ENCODE data around the gene TMEM269. TPM values are rescaled to one million over a fixed set of nuclear protein-coding genes. Genes with fewer than 3 reads are reported as not detected.
A peak's percentile ranks its signal among the peaks of the same experiment; 100 is the strongest.

The TMEM269 gene
- total RNA-seq, 1 donor from 2014 or later = 0.52 TPM

DNA sequence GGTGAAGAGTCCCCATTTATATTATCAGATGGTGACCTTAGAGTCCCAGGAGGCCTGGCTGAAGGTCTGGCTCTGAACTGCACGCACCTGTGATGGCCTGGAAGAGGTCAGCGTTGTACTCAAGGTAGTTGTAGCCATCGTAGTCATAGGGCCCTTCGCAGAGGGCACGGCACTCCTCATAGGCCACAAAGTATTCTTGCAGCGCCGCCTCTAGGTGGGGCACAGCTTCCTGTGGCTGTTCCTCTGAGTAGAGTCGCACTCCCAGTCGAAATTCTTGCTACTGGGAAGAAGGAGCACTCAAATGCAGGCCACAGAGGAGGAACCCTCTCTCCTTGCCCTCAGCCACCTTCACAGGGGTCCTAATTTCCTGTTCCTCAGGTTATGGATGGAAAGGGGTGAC is 25.7 kb upstream of the TMEM269 start:
- Histone ChIP-seq H3K9ac (ENCODE audit: low read depth in 1 of 3, low read length in 3 of 3) (no peak overlapping the region), H3K27ac (ENCODE audit: low read depth, low read length) (no peak overlapping the region), H3K36me3 (ENCODE audit: control insufficient read depth in 3 of 3, insufficient read depth in 3 of 3, low read length in 3 of 3) (peaks cover 32 to 54% (median 52%) of the 10 kb centered on the region in 3 donors), H3K27me3 (ENCODE audit: control insufficient read depth in 3 of 3, insufficient read depth in 3 of 3, low read length in 3 of 3) (no peaks in the 10 kb centered on the region), H3K9me3 (ENCODE audit: control insufficient read depth in 3 of 3, low read length in 3 of 3) (no peaks in the 10 kb centered on the region), H3K4me1 (ENCODE audit: control insufficient read depth in 3 of 3, insufficient read depth in 3 of 3, low read length in 3 of 3) (peaks cover 0 to under 1% (median 0%) of the 10 kb centered on the region in 3 donors), H3K4me3 (ENCODE audit: low read length in 3 of 3) (no peak overlapping the region)

DNA sequence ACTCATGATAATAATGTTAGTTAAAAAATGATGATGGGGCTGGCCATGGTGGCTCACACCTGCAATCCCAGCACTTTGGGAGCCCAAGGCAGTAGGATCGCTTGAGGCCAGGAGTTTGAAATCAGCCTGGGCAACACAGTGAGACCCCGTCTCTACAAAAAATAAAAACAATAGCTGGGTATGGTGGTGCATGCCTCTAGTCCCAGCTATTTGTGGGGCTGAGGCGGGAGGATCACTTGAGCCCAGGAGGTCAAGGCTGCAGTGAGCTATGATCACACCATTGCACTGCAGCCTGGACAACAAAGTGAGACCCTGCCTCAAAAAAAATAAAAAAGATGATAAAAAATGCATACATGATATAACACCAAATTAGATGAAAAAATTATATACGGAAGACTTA is 23.2 kb upstream of the TMEM269 start:
- H3K9me3 ChIP-seq (ENCODE audit: control insufficient read depth in 3 of 3, low read length in 3 of 3) = no peaks in the 10 kb centered on the region
- H3K27me3 ChIP-seq (ENCODE audit: control insufficient read depth in 3 of 3, insufficient read depth in 3 of 3, low read length in 3 of 3) = no peaks in the 10 kb centered on the region
- H3K36me3 ChIP-seq (ENCODE audit: control insufficient read depth in 3 of 3, insufficient read depth in 3 of 3, low read length in 3 of 3) = peaks cover 13 to 30% (median 27%) of the 10 kb centered on the region in 3 donors
- peaks cover 16 to 19% (median 18%) of the 10 kb centered on the region in 3 donors for H3K4me1 ChIP-seq (ENCODE audit: control insufficient read depth in 3 of 3, insufficient read depth in 3 of 3, low read length in 3 of 3)
- H3K4me3 ChIP-seq (ENCODE audit: low read length in 3 of 3) = no peak overlapping the region
- no peak overlapping the region for H3K9ac ChIP-seq (ENCODE audit: low read depth in 1 of 3, low read length in 3 of 3)
- no peak overlapping the region for H3K27ac ChIP-seq (ENCODE audit: low read depth, low read length)

DNA sequence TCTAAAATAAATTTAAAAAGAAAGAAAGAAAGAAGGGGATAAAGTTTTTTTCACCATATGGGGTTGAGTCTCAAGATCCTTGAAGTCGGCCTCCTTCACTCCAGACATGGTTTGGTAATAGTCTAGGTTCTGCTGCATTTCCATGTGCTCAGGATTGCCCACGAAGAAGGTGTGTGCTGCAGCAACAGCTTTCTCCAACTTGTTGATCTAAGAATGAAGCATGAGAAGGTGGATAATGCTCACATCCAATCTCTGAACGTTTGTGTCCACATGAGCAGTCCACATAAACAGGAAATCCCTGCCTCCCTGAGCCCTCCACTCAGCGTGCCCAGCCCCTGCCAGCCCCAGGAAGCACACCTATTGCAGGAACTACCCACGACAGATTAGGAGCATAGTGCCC is 22.5 kb upstream of the TMEM269 start:
- Histone ChIP-seq H3K9me3 (ENCODE audit: control insufficient read depth in 3 of 3, low read length in 3 of 3) (no peaks in the 10 kb centered on the region), H3K4me3 (ENCODE audit: low read length in 3 of 3) (no peak overlapping the region), H3K9ac (ENCODE audit: low read depth in 1 of 3, low read length in 3 of 3) (no peak overlapping the region), H3K36me3 (ENCODE audit: control insufficient read depth in 3 of 3, insufficient read depth in 3 of 3, low read length in 3 of 3) (peaks cover 13 to 24% (median 20%) of the 10 kb centered on the region in 3 donors), H3K27me3 (ENCODE audit: control insufficient read depth in 3 of 3, insufficient read depth in 3 of 3, low read length in 3 of 3) (no peaks in the 10 kb centered on the region), H3K4me1 (ENCODE audit: control insufficient read depth in 3 of 3, insufficient read depth in 3 of 3, low read length in 3 of 3) (peaks cover 16 to 21% (median 18%) of the 10 kb centered on the region in 3 donors), H3K27ac (ENCODE audit: low read depth, low read length) (no peak overlapping the region)

DNA sequence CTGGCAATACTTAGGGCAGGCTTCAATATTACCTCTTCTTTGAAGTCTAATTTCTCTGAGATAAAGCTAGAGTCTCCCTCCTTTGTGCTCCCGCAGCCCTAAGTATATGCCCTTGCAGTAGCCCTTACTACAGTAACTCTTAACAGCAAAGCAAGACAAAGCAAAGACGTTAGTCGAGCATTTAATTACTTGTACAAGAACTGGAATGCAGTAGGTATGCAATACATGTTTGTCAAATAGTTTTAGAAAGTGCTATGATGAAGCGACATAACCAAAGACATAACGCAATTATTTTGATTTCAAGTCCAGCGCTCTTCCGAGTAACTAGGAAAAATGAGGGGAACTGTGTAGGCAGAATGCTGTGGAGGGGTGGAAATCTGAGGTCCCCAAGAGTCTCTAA is 19.5 kb upstream of the TMEM269 start:
- Histone ChIP-seq H3K27me3 (ENCODE audit: control insufficient read depth in 3 of 3, insufficient read depth in 3 of 3, low read length in 3 of 3) (no peaks in the 10 kb centered on the region), H3K4me1 (ENCODE audit: control insufficient read depth in 3 of 3, insufficient read depth in 3 of 3, low read length in 3 of 3) (peaks cover 24 to 29% (median 26%) of the 10 kb centered on the region in 3 donors), H3K9ac (ENCODE audit: low read depth in 1 of 3, low read length in 3 of 3) (peak overlapping the region; percentile 86 to 98 (median 92)), H3K36me3 (ENCODE audit: control insufficient read depth in 3 of 3, insufficient read depth in 3 of 3, low read length in 3 of 3) (peaks cover 0 to 3% (median 2%) of the 10 kb centered on the region in 3 donors), H3K9me3 (ENCODE audit: control insufficient read depth in 3 of 3, low read length in 3 of 3) (no peaks in the 10 kb centered on the region), H3K4me3 (ENCODE audit: low read length in 3 of 3) (peak overlapping the region; percentile 94 to 98 (median 98)), H3K27ac (ENCODE audit: low read depth, low read length) (peak overlapping the region; percentile 81)

DNA sequence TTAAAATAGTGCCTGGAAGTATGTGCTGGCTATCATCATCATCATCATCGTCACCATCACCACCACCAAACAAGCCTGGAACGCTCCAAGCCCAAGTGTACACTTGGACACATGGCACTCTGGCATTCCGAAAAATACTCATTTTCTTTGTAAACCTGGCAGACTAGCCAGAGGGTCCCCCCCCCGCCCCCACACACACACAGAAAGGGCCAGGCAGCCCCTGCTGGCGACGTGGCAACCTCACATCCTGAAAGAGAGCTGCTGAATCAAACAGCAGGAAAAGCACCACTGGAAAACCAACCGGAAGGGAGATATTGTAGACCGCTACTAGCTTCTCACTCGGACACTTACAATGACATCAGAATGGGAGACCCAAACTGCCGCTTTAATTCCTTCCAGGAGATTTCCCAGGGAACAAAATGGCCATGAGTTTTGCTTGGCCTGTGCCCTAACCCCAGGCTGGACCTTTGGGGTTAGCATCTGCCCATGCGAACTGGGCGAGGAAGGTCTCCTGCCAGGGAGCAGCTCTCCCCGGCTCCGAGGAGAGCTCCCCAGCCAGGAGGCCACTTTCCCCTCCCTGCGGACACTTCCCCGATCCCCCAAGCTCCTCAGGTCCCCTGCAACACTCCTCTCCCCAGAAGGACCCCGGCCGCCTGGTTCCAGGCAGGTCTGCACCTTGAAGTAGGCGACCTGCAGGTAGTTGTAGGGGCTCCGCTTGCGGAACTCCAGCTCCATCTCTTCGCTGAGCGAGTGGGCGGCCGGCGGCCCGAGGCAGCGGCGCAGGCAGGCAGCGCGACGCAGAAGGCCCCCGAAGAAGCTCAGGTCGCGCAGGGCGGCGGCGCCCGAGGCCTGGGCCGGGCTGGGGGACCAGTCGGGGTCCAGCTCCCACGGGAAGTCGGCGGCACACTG is 18.7 kb upstream of the TMEM269 start:
- peaks cover 0 to 2% (median 2%) of the 10 kb centered on the region in 3 donors for H3K36me3 ChIP-seq (ENCODE audit: control insufficient read depth in 3 of 3, insufficient read depth in 3 of 3, low read length in 3 of 3)
- peak overlapping the region; percentile 81 for H3K27ac ChIP-seq (ENCODE audit: low read depth, low read length)
- peaks cover 24 to 29% (median 26%) of the 10 kb centered on the region in 3 donors for H3K4me1 ChIP-seq (ENCODE audit: control insufficient read depth in 3 of 3, insufficient read depth in 3 of 3, low read length in 3 of 3)
- no peaks in the 10 kb centered on the region for H3K9me3 ChIP-seq (ENCODE audit: control insufficient read depth in 3 of 3, low read length in 3 of 3)
- no peaks in the 10 kb centered on the region for H3K27me3 ChIP-seq (ENCODE audit: control insufficient read depth in 3 of 3, insufficient read depth in 3 of 3, low read length in 3 of 3)
- peak overlapping the region; percentile 94 to 98 (median 98) for H3K4me3 ChIP-seq (ENCODE audit: low read length in 3 of 3)
- peak overlapping the region; percentile 86 to 98 (median 92) for H3K9ac ChIP-seq (ENCODE audit: low read depth in 1 of 3, low read length in 3 of 3)

DNA sequence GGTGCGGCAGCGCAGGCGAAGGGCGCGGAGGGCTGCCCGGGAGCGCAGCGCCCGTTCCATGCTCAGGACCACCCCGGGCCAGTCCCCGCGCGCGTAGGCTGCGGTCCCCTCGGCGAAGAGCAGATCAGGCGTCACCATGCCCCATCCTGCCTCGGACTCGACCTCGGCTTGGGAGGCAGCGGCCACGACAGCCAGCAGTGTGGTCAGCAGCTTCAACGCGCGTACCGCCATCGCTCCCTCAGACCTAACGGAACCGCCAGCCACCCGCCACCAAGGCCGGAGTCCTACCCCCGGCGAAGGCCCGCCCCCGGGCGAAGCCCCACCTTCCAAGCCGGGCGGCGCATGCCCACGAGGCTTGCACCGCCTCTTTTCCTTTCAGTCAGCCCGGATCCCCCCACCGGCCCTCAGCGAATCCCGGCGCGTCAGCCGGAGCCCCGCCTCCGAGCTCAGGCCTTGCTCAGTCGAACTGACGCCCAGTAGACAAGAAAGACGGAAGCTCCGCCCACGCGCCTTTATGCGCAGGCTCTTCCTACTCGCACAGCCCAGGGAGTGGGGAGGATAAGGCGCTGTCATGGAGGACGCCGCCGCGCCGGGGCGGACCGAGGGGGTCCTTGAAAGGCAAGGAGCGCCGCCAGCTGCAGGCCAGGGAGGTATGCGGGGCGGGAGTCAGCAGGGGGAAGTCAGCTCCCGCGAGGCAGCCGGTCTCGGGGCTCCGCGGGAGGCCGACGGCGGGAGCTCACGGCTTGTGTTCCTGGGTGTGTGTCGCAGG is 17.9 kb upstream of the TMEM269 start, which contains the start of the genes C1orf50 and P3H1:
Gene C1orf50, plus strand, starts transcription at position 509 of the 769 bp plus-strand sequence. Its CDS starts 63 bp downstream, at position 572.
Gene P3H1, minus strand, starts transcription at position 288 of the 769 bp plus-strand sequence. Its CDS starts 57 bp downstream, at position 231.
- Histone ChIP-seq H3K9me3 (ENCODE audit: control insufficient read depth in 3 of 3, low read length in 3 of 3) (no peaks in the 10 kb centered on the region), H3K9ac (ENCODE audit: low read depth in 1 of 3, low read length in 3 of 3) (peak within 1 kb of the TSS; percentile 86 to 99 (median 98)), H3K27me3 (ENCODE audit: control insufficient read depth in 3 of 3, insufficient read depth in 3 of 3, low read length in 3 of 3) (no peaks in the 10 kb centered on the region), H3K4me3 (ENCODE audit: low read length in 3 of 3) (peak within 1 kb of the TSS; percentile 95 to 98 (median 98)), H3K36me3 (ENCODE audit: control insufficient read depth in 3 of 3, insufficient read depth in 3 of 3, low read length in 3 of 3) (peaks cover 0 to 2% (median 0%) of the 10 kb centered on the region in 3 donors), H3K4me1 (ENCODE audit: control insufficient read depth in 3 of 3, insufficient read depth in 3 of 3, low read length in 3 of 3) (peaks cover 24 to 29% (median 26%) of the 10 kb centered on the region in 3 donors), H3K27ac (ENCODE audit: low read depth, low read length) (peak within 1 kb of the TSS; percentile 94)

DNA sequence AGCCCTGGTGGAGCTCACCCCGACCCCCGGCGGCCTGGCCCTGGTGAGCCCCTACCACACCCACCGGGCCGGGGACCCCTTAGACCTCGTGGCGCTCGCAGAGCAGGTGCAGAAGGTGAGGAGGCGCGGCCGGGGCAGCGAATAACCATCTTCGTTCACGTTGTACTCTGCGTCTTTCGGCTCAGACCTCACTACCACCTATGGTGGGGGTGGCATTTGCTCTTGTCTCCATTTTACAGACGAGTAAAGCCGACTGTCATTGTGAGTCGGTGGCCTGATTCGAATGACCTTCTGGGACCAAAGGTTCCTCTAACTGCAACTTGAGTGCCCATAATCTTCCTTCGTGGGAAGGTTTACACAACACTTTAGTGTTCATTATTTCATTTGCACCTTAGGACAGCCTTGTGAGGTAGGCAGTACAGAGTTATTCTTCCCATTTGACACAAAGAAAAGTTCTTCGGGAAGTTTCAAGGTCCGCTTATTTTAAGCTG is 17.2 kb upstream of the TMEM269 start:
- Histone ChIP-seq H3K9ac (ENCODE audit: low read depth in 1 of 3, low read length in 3 of 3) (peak overlapping the region; percentile 86 to 99 (median 98)), H3K4me3 (ENCODE audit: low read length in 3 of 3) (peak overlapping the region; percentile 94 to 98 (median 95)), H3K27me3 (ENCODE audit: control insufficient read depth in 3 of 3, insufficient read depth in 3 of 3, low read length in 3 of 3) (no peaks in the 10 kb centered on the region), H3K36me3 (ENCODE audit: control insufficient read depth in 3 of 3, insufficient read depth in 3 of 3, low read length in 3 of 3) (no peaks in the 10 kb centered on the region), H3K4me1 (ENCODE audit: control insufficient read depth in 3 of 3, insufficient read depth in 3 of 3, low read length in 3 of 3) (peaks cover 24 to 29% (median 26%) of the 10 kb centered on the region in 3 donors), H3K9me3 (ENCODE audit: control insufficient read depth in 3 of 3, low read length in 3 of 3) (no peaks in the 10 kb centered on the region), H3K27ac (ENCODE audit: low read depth, low read length) (peak overlapping the region; percentile 94)

DNA sequence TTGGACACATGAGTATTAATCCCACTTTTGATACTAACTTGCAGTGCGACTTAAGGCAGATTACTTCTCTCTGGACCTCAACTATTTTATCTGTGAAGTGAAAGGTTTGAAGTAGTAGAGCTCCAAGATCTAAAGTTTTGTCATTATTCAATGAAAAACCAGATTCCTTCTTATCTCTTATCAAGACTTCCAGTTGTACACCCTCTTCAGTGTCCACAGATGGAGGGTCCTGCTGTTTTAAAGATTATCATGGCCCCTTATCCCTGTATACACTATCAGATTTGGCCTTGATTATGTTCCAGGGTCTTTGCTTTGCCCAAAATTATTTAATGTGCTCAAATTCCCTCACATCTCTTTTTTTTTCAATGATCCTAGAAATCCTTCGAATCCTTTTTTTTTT is 16.6 kb upstream of the TMEM269 start:
- H3K9ac ChIP-seq (ENCODE audit: low read depth in 1 of 3, low read length in 3 of 3) = peak overlapping the region; percentile 86 to 99 (median 98)
- peaks cover 24 to 29% (median 26%) of the 10 kb centered on the region in 3 donors for H3K4me1 ChIP-seq (ENCODE audit: control insufficient read depth in 3 of 3, insufficient read depth in 3 of 3, low read length in 3 of 3)

DNA sequence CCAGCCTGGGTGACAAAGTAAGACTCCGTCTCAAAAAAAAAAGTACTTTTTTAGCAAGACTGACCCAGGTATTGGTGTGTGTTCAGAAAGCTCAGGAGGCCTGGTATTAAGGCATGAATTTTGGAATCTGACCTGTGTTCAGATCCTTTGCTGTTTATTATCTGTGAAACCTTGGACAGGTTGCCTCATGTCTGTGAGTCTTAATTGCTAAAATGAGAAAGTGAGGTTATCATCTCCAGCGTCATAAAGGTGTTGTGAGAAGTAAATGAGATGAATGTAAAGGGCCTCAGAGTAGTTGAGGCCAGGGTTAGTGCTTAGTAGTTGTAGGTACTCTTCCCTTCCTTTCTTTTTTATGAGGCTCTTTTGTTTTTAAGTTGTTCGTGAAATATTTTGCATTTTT is 15.0 kb upstream of the TMEM269 start:
- Histone ChIP-seq H3K36me3 (ENCODE audit: control insufficient read depth in 3 of 3, insufficient read depth in 3 of 3, low read length in 3 of 3) (peaks cover 6 to 8% (median 7%) of the 10 kb centered on the region in 3 donors), H3K9ac (ENCODE audit: low read depth in 1 of 3, low read length in 3 of 3) (no peak overlapping the region), H3K9me3 (ENCODE audit: control insufficient read depth in 3 of 3, low read length in 3 of 3) (no peaks in the 10 kb centered on the region), H3K27me3 (ENCODE audit: control insufficient read depth in 3 of 3, insufficient read depth in 3 of 3, low read length in 3 of 3) (no peaks in the 10 kb centered on the region), H3K4me1 (ENCODE audit: control insufficient read depth in 3 of 3, insufficient read depth in 3 of 3, low read length in 3 of 3) (peaks cover 18 to 27% (median 20%) of the 10 kb centered on the region in 3 donors), H3K4me3 (ENCODE audit: low read length in 3 of 3) (no peak overlapping the region), H3K27ac (ENCODE audit: low read depth, low read length) (no peak overlapping the region)

More for the DNA sequence above, 16.6 kb upstream of the TMEM269 start:
- H3K27ac ChIP-seq (ENCODE audit: low read depth, low read length) = peak overlapping the region; percentile 94
- H3K9me3 ChIP-seq (ENCODE audit: control insufficient read depth in 3 of 3, low read length in 3 of 3) = no peaks in the 10 kb centered on the region
- no peaks in the 10 kb centered on the region for H3K27me3 ChIP-seq (ENCODE audit: control insufficient read depth in 3 of 3, insufficient read depth in 3 of 3, low read length in 3 of 3)
- H3K4me3 ChIP-seq (ENCODE audit: low read length in 3 of 3) = peak overlapping the region; percentile 94 to 98 (median 95)
- H3K36me3 ChIP-seq (ENCODE audit: control insufficient read depth in 3 of 3, insufficient read depth in 3 of 3, low read length in 3 of 3) = no peaks in the 10 kb centered on the region
